ENCODE data around the gene SMARCA4.
"Not testable (repeated sequence)": the region's sequence is repeated elsewhere in the genome, so short reads cannot be mapped to it uniquely, and the experiment has no call there.

SMARCA4 gene

GRCh38 chr19:11066326-11066725 lies 105.5 kb downstream of the SMARCA4 start:
- no peak overlapping the region for H3K4me3 ChIP-seq (ENCODE audit: low read depth, low read length)
- no peak for TF ChIP-seq CTCF (conservative IDR thresholded peaks at IDR 0.05; ENCODE audit: low read depth, low read length)
- no peak for DNase-seq (ENCODE audit: low read depth)

GRCh38 chr19:11067356-11068113 lies 106.7 kb downstream of the SMARCA4 start:
- no peak for TF ChIP-seq CTCF (conservative IDR thresholded peaks at IDR 0.05; ENCODE audit: low read depth, low read length)
- no peak overlapping the region for H3K4me3 ChIP-seq (ENCODE audit: low read depth, low read length)
- peak; percentile 60 for DNase-seq (ENCODE audit: low read depth)

GRCh38 chr19:11069561-11069960 lies 108.7 kb downstream of the SMARCA4 start:
- no peak for DNase-seq (ENCODE audit: low read depth)
- TF ChIP-seq CTCF (conservative IDR thresholded peaks at IDR 0.05; ENCODE audit: low read depth, low read length), result no peak
- no peak overlapping the region for H3K4me3 ChIP-seq (ENCODE audit: low read depth, low read length)

- TF ChIP-seq CTCF (conservative IDR thresholded peaks at IDR 0.05; ENCODE audit: low read depth, low read length), result no peak
- H3K4me3 ChIP-seq (ENCODE audit: low read depth, low read length), result no peak overlapping the region
- DNase-seq (ENCODE audit: low read depth), result no peak
Observed at GRCh38 chr19:11070123-11070522, 109.3 kb downstream of the SMARCA4 start.

- DNase-seq (ENCODE audit: low read depth), result no peak
Observed at GRCh38 chr19:11073568-11073967, 112.7 kb downstream of the SMARCA4 start.

GRCh38 chr19:11076792-11077191 lies 116.0 kb downstream of the SMARCA4 start:
- not testable (repeated sequence) for H3K4me3 ChIP-seq (ENCODE audit: low read depth, low read length); DNase-seq (ENCODE audit: low read depth)

More at GRCh38 chr19:11073568-11073967, 112.7 kb downstream of the SMARCA4 start:
- TF ChIP-seq CTCF (conservative IDR thresholded peaks at IDR 0.05; ENCODE audit: low read depth, low read length), result no peak
- H3K4me3 ChIP-seq (ENCODE audit: low read depth, low read length), result no peak overlapping the region

GRCh38 chr19:11078893-11079292 lies 118.1 kb downstream of the SMARCA4 start:
- H3K4me3 ChIP-seq (ENCODE audit: low read depth, low read length), result no peak overlapping the region
- DNase-seq (ENCODE audit: low read depth), result no peak
- no peak for TF ChIP-seq CTCF (conservative IDR thresholded peaks at IDR 0.05; ENCODE audit: low read depth, low read length)
